Measurements from ENCODE around the gene KRTAP9-1. TPM values are rescaled to one million over a fixed set of nuclear protein-coding genes. Genes with fewer than 3 reads are reported as not detected.
"Not testable (repeated sequence)": the region's sequence is repeated elsewhere in the genome, so short reads cannot be mapped to it uniquely, and the experiment has no call there.

The KRTAP9-1 gene, protein sequence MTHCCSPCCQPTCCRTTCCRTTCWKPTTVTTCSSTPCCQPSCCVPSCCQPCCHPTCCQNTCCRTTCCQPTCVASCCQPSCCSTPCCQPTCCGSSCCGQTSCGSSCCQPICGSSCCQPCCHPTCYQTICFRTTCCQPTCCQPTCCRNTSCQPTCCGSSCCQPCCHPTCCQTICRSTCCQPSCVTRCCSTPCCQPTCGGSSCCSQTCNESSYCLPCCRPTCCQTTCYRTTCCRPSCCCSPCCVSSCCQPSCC
- not detected for polyA plus RNA-seq

DNA sequence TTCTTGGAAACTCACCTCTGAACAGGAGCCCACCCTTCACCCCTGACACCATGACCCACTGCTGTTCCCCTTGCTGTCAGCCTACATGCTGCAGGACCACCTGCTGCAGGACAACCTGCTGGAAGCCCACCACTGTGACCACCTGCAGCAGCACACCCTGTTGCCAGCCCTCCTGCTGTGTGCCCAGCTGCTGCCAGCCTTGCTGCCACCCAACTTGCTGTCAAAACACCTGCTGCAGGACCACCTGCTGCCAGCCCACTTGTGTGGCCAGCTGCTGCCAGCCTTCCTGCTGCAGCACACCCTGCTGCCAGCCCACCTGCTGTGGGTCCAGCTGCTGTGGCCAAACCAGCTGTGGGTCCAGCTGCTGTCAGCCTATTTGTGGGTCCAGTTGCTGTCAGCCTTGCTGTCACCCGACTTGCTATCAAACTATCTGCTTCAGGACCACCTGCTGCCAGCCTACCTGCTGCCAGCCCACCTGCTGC lies at the start of gene KRTAP9-1:
KRTAP9-1 (plus strand) TSS at position 51 of the 482 bp plus-strand sequence; CDS start at position 51, 0 bp downstream.
- H3K9me3 Mint-ChIP-seq, H3K27ac Mint-ChIP-seq, H3K36me3 Mint-ChIP-seq, H3K4me1 Mint-ChIP-seq, H3K4me3 Mint-ChIP-seq, DNase-seq: not testable (repeated sequence)
- peaks cover 5 to 22% (median 6%) of the 10 kb centered on the region in 3 donors for H3K27me3 Mint-ChIP-seq (ENCODE audit: low read depth in 3 of 3)

DNA sequence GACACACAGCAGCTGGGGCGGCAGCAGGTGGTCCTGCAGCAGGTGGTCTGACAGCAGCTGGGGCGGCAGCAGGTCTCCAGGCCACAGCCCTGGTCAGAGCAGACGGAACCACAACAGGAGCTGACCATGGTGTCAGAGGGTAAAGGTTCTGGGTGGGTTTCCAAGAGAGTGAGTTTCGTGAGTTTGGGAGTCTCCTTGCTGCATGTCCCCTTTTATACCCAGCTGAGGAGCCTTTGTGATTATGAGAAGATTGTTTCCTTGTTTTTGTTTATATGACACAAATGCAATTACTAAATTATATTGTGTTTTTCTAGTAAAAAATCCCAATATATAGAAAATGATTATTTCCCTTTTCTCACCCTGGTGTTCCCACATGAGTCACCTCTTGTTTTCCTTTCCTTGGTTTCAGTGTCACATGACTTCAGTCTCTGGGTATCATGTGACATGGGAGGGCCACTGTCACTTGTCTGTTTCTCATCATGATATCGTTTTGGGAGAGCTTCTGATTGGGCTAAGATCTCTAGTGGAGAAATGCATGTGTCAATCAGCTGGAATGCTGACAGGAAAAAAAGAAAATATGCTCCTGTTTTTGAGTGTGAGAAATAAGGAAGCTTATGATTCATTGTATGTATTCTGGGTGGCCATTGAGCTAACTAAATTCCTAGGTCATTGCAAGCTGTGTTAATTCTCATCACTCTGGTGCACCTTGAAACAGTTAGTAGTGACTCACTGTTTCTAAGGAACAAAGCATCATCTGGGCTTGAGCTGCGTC lies 49.1 kb upstream of the KRTAP9-1 start, which contains the start of gene KRTAP4-6:
KRTAP4-6 (minus strand) TSS at position 185 of the 772 bp plus-strand sequence; CDS start at position 128, 57 bp downstream.
- no peak within 1 kb of the TSS for H3K4me3 Mint-ChIP-seq
- no peak within 1 kb of the TSS for H3K27ac Mint-ChIP-seq
- H3K36me3 Mint-ChIP-seq: peaks cover 0 to 11% (median 10%) of the 10 kb centered on the region in 3 donors

DNA sequence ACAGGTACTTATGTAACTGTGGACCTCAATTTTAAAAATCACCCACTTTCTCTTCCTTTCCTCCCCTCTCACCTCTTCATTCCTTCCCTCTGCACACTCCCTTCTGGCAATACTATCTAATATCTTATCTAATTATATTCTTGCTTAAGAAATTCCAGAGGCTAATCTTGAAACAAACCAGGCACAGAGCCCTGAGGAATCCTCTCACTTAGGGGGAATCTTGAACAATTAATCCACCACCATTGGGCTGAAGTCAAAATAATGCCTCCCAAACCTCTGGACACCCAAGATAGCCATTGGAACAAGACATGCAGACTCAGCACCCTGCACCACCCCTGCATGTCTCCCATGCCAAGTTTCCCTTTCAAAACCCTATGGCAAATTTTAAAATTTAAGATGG lies 48.3 kb upstream of the KRTAP9-1 start:
- no peak overlapping the region for H3K4me3 Mint-ChIP-seq
- no peak overlapping the region for H3K27ac Mint-ChIP-seq
- H3K36me3 Mint-ChIP-seq: peaks cover 0 to 11% (median 10%) of the 10 kb centered on the region in 3 donors

More for the DNA sequence above, 49.1 kb upstream of the KRTAP9-1 start, which contains the start of gene KRTAP4-6:
- peaks cover 6 to 27% (median 13%) of the 10 kb centered on the region in 6 donors for H3K9me3 Mint-ChIP-seq
- DNase-seq: no peak
- peaks cover 1 to 19% (median 2%) of the 10 kb centered on the region in 3 donors for H3K27me3 Mint-ChIP-seq (ENCODE audit: low read depth in 3 of 3)
- no peaks in the 10 kb centered on the region for H3K4me1 Mint-ChIP-seq

DNA sequence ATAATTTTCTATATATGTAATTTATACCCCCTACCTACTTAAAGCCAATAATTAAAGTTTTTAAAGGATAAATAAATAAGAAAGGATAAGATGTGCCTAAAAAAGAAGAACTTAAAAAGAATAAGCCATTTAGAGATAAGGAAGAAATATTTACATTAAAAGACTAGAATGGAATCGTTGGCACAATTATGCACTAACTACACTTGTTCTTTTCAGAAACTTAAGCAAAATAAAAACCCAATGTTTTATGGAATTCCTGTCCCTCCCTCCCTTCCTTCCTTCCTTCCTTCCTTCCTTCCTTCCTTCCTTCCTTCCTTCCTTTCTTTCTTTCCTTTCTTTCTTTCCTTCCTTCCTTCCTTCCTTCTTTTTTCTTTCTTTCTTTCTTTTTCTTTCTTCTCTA lies 44.8 kb upstream of the KRTAP9-1 start:
- H3K4me1 Mint-ChIP-seq: no peaks in the 10 kb centered on the region
- peaks cover 0 to 10% (median 1%) of the 10 kb centered on the region in 3 donors for H3K27me3 Mint-ChIP-seq (ENCODE audit: low read depth in 3 of 3)
- H3K36me3 Mint-ChIP-seq: peaks cover 0 to 7% (median 5%) of the 10 kb centered on the region in 3 donors
- peaks cover 6 to 22% (median 11%) of the 10 kb centered on the region in 6 donors for H3K9me3 Mint-ChIP-seq
- DNase-seq: no peak
- no peak overlapping the region for H3K27ac Mint-ChIP-seq
- no peak overlapping the region for H3K4me3 Mint-ChIP-seq

More for the DNA sequence above, 48.3 kb upstream of the KRTAP9-1 start:
- no peak for DNase-seq
- peaks cover under 1 to 19% (median 2%) of the 10 kb centered on the region in 3 donors for H3K27me3 Mint-ChIP-seq (ENCODE audit: low read depth in 3 of 3)
- H3K9me3 Mint-ChIP-seq: peaks cover 6 to 27% (median 13%) of the 10 kb centered on the region in 6 donors
- no peaks in the 10 kb centered on the region for H3K4me1 Mint-ChIP-seq

DNA sequence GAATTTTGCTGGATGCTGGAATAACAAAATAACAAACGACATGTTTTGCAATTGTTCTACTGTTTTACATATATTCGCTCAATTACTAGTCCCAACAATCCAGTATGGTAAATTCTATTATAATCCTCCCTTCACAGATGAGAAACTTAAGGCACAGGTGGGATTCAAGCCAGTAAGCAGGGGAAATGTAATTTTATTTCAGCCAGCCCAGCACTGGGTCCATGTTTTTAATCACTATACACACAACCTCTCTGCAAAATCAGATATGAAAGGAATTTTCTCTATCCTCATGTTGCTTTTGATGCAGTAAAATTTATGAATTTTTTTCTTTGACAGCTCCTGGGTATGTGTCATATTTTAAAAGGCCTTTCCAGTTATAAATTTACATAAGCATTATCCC lies 44.4 kb upstream of the KRTAP9-1 start:
- H3K27ac Mint-ChIP-seq: no peak overlapping the region
- no peaks in the 10 kb centered on the region for H3K4me1 Mint-ChIP-seq
- H3K27me3 Mint-ChIP-seq (ENCODE audit: low read depth in 3 of 3): peaks cover 0 to 10% (median 1%) of the 10 kb centered on the region in 3 donors
- H3K4me3 Mint-ChIP-seq: no peak overlapping the region
- H3K36me3 Mint-ChIP-seq: peaks cover 0 to 7% (median 5%) of the 10 kb centered on the region in 3 donors
- no peak for DNase-seq
- H3K9me3 Mint-ChIP-seq: peaks cover 6 to 22% (median 11%) of the 10 kb centered on the region in 6 donors

DNA sequence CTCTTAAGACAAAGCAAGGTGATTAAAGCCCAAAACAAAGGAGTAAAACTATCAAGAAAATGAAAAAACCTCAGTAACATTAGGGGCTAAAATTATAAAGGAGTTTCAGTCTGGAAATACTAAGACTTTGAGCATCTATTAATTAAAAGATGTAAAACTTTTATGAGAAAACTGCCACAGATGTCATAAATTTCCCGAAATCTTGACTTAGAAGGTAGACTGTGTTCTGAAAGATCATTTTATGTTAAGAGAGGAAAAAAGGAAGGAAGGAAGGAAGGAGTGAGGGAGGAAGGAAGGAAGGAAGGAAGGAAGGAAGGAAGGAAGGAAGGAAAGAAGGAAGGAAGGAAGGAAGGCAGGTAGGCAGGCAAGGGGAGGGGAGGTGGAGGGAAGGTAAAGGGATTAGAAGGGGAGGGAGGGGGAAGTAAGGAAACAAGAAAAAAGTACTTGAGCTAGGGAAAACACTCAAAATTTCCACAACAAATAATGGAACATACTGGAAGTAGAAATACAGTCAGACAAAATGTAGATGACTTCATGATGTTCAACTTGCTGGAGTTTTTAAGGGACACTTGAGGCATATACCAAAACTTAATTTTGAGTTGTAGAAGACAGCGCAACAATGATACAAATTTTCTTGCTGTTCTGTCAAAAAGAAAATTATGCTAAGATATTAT lies 42.0 kb upstream of the KRTAP9-1 start:
- Mint-ChIP-seq H3K36me3 (peaks cover 0 to 7% (median 5%) of the 10 kb centered on the region in 3 donors), H3K27me3 (ENCODE audit: low read depth in 3 of 3) (peaks cover 0 to 6% (median 1%) of the 10 kb centered on the region in 3 donors), H3K9me3 (peaks cover 6 to 10% (median 7%) of the 10 kb centered on the region in 6 donors), H3K4me1 (no peaks in the 10 kb centered on the region), H3K4me3 (no peak overlapping the region), H3K27ac (no peak overlapping the region)
- no peak for DNase-seq

DNA sequence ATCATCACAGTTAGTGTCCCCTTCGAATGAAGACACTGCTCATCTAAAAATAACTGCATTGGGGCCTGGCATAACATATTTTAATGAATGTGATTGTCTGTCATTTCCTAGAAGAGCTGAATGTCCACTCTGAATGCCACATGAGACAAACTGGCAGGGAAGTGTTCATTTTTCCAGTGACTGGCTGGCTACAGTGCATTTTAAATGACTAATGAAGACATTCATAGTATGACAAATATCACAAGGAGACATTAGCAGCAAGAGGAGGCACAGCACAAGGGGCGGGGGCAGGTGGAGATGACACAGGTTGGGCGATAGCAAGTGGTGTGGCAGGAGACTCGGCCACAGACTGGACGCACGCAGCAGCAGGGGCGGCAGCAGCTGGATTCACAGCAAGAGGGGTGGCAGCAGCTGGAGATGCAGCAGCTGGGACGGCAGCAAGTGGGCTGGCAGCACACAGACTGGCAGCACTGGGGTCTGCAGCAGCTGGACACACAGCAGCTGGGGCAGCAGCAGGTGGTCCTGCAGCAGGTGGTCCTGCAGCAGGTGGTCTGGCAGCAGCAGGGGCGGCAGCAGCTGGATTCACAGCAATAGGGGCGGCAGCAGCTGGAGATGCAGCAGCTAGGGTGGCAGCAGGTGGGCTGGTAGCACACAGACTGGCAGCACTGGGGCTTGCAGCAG lies 40.6 kb upstream of the KRTAP9-1 start:
- H3K27ac Mint-ChIP-seq; H3K4me1 Mint-ChIP-seq; H3K36me3 Mint-ChIP-seq; H3K4me3 Mint-ChIP-seq; DNase-seq; H3K27me3 Mint-ChIP-seq (ENCODE audit: low read depth in 3 of 3); H3K9me3 Mint-ChIP-seq: not testable (repeated sequence)

DNA sequence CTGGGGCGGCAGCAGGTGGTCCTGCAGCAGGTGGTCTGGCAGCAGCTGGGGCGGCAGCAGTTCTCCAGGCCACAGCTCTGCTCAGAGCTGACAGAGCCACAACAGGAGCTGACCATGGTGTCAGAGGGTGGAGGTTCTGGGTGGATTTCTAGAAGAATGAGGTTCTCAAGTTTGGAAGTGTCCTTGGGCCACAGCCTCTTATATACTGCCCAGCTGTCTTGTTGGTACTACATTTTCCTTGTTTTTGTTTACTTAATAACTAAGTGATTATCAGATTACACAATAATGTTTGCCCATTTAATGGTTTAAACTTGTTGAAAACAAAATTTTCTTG lies 40.1 kb upstream of the KRTAP9-1 start, which contains the start of gene KRTAP4-5:
KRTAP4-5 (minus strand) TSS at position 174 of the 334 bp plus-strand sequence; CDS start at position 116, 58 bp downstream.
- DNase-seq: no peak
- H3K27ac Mint-ChIP-seq: no peak within 1 kb of the TSS
- no peaks in the 10 kb centered on the region for H3K36me3 Mint-ChIP-seq
- no peak within 1 kb of the TSS for H3K4me3 Mint-ChIP-seq
- H3K4me1 Mint-ChIP-seq: no peaks in the 10 kb centered on the region
- peaks cover 0 to 6% (median 3%) of the 10 kb centered on the region in 3 donors for H3K27me3 Mint-ChIP-seq (ENCODE audit: low read depth in 3 of 3)
- H3K9me3 Mint-ChIP-seq: peaks cover 0 to 2% (median 0%) of the 10 kb centered on the region in 6 donors

DNA sequence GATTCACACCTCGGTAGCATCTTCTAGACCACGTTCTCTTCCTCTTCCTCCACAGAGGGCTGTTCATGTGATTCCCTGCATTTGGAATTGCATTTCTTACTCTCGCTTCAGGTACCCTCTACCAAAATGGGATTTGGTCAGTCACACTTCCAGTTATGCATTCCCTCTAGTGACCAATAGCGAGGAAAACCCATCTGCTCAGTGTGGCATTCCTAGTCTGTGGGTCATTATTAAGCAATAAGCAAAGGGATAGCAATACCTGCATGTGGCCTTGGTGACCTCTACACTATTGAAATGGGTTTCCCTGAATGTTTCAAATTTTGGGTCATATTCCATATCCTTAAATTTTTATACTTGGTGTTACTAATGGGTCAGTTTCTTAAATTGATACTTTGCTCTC lies 39.7 kb upstream of the KRTAP9-1 start:
- Mint-ChIP-seq H3K27ac (no peak overlapping the region), H3K9me3 (peaks cover 0 to 1% (median 0%) of the 10 kb centered on the region in 6 donors), H3K36me3 (no peaks in the 10 kb centered on the region), H3K4me3 (no peak overlapping the region), H3K27me3 (ENCODE audit: low read depth in 3 of 3) (peaks cover 0 to 6% (median 3%) of the 10 kb centered on the region in 3 donors), H3K4me1 (no peaks in the 10 kb centered on the region)
- DNase-seq: no peak

DNA sequence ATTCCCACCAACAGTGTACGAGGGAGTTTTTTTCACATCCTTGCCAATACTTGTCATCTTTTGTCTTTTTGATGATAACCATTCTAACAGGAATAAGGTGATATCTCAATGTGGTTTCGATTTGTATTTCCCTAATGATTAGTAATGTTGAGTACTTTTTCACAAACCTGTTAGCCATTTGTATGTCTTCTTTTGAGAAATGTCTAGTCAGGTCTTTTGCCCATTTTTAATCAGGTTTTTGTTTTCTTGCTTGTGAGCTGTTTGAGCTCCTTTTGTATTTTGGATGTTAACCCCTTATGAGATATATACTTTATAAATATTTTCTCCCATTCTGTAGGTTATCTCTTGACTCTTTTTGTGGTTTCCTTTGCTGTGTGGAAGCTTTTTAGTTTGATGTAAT lies 38.2 kb upstream of the KRTAP9-1 start:
- DNase-seq: no peak
- Mint-ChIP-seq H3K36me3 (no peaks in the 10 kb centered on the region), H3K4me1 (no peaks in the 10 kb centered on the region), H3K9me3 (no peaks in the 10 kb centered on the region), H3K27ac (no peak overlapping the region), H3K4me3 (no peak overlapping the region), H3K27me3 (ENCODE audit: low read depth in 3 of 3) (peaks cover 0 to 10% (median 3%) of the 10 kb centered on the region in 3 donors)

DNA sequence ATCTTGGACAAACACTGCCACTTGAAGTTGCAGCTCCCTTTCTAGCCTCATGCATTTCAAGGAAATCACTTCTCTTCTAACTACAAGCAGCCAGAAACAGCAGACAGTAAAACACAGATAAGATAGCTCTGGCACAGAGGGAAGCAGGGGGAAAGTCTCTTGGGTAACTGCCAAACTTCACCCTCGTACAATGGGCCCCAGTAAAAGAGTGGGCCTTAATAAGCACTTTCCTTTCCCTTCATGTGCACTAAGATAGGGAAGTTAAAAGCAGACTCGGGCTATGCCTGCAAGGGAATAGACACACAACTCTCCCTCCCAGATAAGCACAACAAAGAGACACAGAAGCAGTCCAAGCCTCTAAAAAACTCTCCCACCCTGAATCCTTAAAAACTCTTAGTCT lies 35.8 kb upstream of the KRTAP9-1 start:
- no peaks in the 10 kb centered on the region for H3K4me1 Mint-ChIP-seq
- no peak for DNase-seq
- H3K4me3 Mint-ChIP-seq: no peak overlapping the region
- H3K27ac Mint-ChIP-seq: no peak overlapping the region
- H3K27me3 Mint-ChIP-seq (ENCODE audit: low read depth in 3 of 3): peaks cover 2 to 12% (median 4%) of the 10 kb centered on the region in 3 donors
- H3K36me3 Mint-ChIP-seq: no peaks in the 10 kb centered on the region
- H3K9me3 Mint-ChIP-seq: no peaks in the 10 kb centered on the region

DNA sequence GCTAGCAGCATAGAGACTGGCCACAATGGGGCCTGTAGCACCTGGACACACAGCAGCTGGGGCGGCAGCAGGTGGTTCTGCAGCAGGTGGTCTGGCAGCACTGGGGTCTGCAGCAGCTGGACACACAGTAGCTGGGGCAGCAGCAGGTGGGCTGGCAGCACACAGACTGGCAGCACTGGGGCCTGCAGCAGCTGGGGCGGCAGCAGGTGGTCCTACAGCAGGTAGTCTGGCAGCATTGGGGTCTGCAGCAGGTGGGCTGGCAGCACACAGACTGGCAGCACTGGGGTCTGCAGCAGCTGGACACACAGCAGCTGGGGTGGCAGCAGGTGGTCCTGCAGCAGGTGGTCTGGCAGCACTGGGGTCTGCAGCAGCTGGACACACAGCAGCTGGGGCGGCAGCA lies 29.5 kb upstream of the KRTAP9-1 start:
- not testable (repeated sequence) for H3K4me1 Mint-ChIP-seq, H3K9me3 Mint-ChIP-seq, H3K36me3 Mint-ChIP-seq, DNase-seq, H3K4me3 Mint-ChIP-seq, H3K27ac Mint-ChIP-seq
- H3K27me3 Mint-ChIP-seq (ENCODE audit: low read depth in 3 of 3): peaks cover 4 to 13% (median 12%) of the 10 kb centered on the region in 3 donors

DNA sequence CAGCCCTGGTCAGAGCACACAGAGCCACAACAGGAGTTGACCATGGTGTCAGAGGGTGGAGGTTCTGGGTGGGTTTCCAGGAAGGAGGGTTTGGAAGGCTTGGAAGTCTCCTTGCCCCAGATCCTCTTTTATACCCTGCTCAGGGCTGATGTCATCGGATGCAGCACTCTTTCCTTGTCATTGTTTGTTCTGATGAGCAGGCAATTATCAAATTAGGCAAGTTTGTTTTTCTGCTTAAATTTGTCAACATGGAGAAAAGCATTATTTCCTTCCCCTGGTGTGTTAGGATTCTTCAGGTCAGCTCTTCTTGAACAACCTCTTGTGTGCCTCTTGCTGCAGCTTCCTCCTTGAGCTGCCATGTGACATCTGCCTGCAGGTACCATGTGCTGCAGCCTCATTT lies 29.0 kb upstream of the KRTAP9-1 start, which contains the start of gene KRTAP4-4:
KRTAP4-4 (minus strand) TSS at position 101 of the 400 bp plus-strand sequence; CDS start at position 44, 57 bp downstream.
- H3K4me1 Mint-ChIP-seq: no peaks in the 10 kb centered on the region
- no peaks in the 10 kb centered on the region for H3K36me3 Mint-ChIP-seq
- no peaks in the 10 kb centered on the region for H3K9me3 Mint-ChIP-seq
- no peak within 1 kb of the TSS for H3K27ac Mint-ChIP-seq
- no peak for DNase-seq
- H3K4me3 Mint-ChIP-seq: no peak within 1 kb of the TSS
- peaks cover 4 to 12% (median 11%) of the 10 kb centered on the region in 3 donors for H3K27me3 Mint-ChIP-seq (ENCODE audit: low read depth in 3 of 3)

Measured in immature natural killer cell (primary cell).